ENCODE data around the gene INTS6.
A peak's percentile ranks its signal among the peaks of the same experiment; 100 is the strongest.
"Not testable (repeated sequence)": the region's sequence is repeated elsewhere in the genome, so short reads cannot be mapped to it uniquely, and the experiment has no call there.

The INTS6 gene

DNA sequence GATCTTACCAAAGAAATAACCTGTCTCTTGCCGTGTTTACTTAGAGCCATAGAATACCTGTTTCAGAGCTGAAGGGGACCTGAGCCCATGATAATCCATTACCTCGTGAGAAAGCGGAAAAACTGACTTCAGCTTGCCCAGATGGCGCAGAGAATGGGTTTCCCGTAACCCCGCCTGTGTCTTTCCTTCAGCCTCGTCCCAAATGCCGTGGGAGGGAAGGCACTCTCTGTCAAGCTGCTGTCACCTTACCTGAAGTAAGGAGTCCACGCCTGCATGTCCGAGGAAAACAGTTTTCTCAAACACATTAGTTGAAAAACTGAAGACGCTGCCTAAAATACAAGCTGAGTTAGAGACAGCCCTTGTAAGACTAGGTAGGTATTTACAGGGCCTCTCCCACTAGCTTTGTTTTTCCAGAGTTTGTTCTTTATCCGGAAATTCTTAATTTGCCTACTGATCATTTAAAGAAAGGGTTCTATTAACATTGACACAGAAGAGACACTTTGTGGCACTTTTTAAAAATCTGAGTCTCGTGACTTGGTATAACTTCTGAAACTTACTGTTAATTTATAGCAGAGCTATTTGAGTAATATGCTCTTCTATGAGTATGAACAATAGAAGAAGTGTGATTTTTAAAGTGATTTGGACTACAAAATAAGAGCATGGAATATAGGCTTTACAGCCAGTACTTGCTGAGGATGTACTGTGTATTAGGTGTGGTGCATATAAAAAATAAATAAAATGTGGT is 1.3 kb upstream of the INTS6 start:
- DNase-seq, result peak; percentile 44

DNA sequence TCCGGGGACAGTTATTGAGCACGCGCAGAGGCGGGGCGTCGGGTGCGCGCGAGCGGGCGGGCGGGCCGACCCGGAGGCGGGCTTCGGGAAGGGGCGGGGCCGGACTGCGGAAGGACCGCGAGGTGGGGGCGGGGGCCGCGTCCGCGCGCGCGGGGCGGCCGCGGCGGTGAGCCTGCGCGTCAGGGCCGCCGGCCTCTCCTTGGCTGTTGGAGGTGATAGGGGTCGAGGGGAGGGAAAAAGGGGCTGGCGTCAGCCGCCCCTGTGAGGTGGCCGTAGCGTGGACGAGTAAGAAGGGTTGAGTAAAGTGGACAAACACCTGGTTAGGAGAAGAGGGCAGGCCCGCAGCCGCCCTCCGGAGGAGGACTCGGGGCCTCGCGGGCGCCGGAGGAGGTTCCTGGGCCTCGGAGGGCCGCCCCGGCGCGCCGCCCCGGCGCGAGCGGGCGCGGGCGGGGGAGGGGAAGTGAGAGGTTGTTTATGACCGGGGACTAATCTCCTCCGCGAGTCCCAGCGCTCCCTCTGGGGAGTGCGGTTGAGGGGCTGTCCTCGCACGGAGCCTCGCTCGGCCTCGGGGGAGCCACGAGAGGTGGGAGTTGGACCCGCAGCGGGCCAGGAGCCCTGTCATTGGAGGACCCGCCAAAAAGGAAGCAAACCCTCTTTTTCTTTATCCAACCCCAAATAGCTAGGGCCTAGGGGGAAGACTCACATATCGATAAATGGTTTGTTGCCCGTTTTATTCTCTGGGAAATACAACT is 547 bp upstream of the INTS6 start:
- no peak for DNase-seq

GRCh38 chr13:51451467-51452360 is 1.1 kb downstream of the INTS6 start:
- DNase-seq, result peak; percentile 89

DNA sequence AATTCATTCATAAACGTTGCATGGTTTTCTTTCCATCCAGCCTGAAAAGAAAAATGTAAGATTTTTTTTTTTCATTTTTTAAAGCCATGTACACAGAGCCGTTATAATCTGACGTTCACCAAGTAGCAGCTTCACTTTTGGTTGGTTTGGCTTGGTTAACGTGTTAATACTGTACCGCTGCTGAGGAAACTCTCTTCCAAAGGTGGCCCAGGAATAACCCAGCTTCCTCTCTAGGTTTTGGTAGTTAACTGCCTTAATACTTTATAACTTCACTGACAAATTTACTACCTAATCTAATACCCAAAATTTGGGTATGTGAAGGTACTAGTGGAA is 1.7 kb downstream of the INTS6 start:
- no peak for DNase-seq

DNA sequence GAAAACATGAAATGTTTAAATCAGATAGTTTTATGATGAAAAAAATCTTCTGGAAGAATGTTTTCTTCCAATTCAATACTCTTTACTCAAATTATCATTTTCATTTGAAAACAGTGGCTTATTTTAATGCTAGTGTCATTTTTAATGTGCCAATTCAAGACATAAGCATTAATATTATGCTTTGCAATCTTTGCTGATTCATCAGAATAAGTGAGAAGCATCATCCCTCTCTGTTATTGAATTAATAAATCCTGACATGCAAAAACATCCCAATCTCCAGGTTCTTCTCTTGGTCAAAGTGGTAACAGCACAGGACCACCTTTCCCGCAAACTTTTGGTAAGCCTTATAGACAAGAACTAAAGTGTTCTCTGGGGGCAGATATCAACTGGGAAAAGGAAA is 3.8 kb downstream of the INTS6 start:
- no peak for DNase-seq

DNA sequence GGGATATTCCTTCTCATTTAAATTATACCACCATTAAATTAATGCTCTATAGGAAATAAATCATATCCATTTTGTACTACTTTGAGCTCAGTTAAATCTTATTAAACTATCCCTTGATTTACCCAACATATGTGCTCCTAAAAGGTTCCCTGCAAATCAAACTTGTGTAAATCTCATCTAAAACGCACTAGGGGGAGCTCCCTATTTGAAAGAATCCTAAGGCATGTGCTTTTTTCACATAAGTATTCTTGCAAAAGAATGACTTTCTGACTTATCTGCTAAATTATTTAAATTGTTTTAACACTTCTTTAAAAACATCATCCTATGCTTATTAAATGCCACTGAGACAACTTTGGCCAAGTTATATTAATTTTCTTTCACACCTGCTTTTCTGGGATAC is 7.9 kb downstream of the INTS6 start:
- no peak for DNase-seq

GRCh38 chr13:51440381-51440780 is 12.5 kb downstream of the INTS6 start:
- no peak for DNase-seq

DNA sequence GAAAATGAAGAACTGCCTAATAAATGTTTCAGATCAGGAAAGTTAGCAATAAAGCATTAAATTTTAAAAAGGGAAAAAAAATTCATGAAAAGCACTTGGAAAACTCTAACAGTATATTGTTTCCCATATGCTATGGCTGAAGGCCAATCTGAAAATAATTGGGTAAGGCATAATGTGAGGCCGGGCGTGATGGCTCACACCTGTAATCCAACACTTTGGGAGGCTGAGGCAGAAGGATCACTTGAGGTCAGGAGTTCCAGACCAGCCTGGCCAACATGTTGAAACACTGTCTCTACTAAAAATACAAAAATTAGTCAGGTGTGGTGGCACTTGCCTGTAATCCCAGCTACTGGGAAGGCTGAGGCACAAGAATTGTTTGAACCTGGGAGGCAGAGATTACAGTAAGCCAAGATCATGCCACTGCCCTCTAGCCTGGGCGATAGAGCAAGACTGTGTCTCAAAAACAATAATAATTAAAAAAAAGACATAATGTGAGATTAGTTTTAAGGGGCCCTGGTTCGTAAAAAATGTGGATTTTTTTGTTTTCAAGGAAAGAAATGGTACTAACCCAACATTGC is 15.2 kb downstream of the INTS6 start:
- DNase-seq, result no peak

GRCh38 chr13:51435002-51435578 is 17.7 kb downstream of the INTS6 start:
- no peak for DNase-seq

DNA sequence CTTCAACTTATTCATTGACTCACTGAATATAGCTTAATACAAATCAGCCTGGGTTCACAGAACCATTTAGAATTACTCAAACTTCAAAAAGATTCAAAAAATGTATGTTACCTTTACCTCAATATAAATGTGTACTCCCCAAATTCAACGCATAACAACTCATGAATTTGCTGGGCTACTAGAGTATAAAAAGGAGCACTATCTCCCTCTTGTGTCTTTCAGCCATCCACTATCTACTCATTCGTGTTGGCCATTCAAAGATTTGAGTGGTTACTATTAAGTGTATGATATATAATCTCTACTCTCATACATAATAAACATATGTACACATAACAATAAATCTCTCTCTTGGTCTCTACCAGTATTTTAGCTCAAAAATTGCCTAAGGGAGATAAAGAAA is 20.3 kb downstream of the INTS6 start:
- DNase-seq, result no peak

GRCh38 chr13:51426982-51427381 is 25.9 kb downstream of the INTS6 start:
- no peak for DNase-seq

- no peak for DNase-seq
Measured at GRCh38 chr13:51425410-51426042, 27.3 kb downstream of the INTS6 start.

GRCh38 chr13:51423766-51424165 is 29.1 kb downstream of the INTS6 start:
- no peak for DNase-seq

DNA sequence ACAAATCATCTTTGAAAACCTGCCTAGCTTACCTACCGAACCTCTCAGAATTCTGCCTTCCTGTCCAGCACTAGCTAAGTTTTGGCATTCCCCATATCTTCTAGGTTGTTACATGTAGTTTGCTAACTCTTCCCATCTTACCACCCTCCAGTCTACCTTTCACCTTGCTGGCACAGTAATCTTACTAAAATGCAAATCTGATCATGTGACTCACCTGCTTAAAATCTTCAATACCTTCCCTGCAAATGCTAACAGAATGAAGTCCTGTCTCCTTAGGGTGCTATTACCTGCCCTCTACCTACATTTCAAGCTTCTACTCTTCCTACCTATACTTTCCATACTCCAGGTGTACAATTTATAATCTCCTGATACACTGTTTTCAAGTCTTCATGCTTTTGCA is 30.4 kb downstream of the INTS6 start:
- no peak for DNase-seq

DNA sequence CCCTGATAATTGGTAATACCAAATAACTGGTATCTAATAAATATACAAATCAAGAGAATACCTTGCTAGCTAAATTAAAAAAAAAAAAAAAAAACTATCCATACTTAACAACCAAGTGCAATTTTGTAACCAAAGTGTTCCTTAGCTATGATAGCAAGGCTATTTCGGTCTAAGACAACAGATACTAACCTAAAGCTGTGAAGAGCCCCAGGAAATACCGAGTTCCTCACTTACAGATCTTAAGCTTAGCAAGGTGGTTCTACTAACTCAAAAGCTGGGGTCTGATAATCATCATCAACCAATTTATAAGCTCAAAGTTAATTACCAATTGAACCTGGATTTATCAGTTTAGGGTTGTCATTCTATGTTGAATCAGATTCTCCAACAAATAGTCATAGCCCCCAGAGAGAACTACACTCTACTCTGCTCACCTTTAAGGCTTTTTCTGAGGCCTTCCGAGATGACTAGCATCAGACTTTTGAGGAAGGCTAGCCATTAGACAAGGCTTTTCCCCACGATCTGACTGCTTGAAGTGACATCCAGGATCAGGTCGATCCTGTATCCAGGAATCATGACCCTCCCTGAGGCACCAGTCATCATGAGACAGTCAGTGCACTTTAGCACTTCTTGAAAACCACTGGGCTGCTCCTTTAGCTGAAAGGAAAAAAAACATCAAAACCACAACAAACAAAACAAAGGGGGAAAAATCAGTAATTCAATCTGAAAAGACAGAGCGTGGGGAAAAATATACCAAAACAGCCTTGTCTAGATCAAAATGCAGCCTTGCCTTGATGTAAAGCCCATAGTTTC is 31.9 kb downstream of the INTS6 start:
- DNase-seq, result no peak

DNA sequence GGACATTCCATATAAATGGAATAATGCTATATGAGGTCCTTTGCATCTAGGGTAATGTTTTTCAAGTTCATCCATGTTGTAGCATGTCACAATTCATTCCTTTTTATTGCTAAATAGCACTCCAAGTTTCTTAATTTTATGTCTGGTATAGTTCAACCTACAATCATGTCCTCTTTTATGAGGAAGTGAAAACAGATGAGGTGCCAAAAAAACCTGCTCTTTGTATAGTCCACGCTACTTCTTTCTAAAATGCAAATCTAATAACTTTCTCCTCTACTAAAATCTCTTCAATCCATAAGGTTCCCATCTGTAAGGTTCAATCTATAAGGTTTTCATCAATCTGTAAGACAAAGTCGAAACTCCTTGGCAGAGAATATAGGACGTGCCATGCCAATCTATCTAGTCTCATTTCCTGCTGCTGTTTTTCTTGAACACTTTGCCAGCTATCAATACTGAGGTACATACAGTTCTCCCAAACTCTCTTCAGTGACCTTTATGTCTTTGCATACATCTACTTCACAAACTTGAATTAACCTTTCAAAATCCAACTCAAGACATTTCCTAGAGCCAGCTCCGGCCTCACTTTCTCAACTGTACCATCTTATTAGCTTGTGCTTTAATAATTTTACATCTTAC is 33.7 kb downstream of the INTS6 start:
- no peak for DNase-seq

- no peak for DNase-seq
Measured at GRCh38 chr13:51417716-51418115, 35.1 kb downstream of the INTS6 start.

DNA sequence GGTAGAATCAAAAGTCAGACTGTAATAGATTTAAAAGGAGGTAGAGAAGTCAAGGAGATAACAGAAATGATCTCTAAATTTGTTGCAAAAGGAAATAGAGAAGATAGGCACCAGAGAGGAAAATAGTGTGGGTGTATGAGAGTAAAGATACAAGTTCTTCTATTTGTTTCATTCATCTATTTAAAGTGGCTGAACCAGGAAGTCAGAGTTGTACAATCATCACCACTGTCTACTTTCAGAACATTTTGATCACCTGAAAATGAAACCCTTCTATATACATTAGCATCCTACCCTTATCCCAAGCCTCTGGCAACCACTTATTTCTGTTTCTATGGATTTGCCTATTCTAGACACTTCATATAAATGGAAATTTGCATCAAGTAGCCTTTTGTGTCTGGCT is 36.7 kb downstream of the INTS6 start:
- DNase-seq, result no peak

DNA sequence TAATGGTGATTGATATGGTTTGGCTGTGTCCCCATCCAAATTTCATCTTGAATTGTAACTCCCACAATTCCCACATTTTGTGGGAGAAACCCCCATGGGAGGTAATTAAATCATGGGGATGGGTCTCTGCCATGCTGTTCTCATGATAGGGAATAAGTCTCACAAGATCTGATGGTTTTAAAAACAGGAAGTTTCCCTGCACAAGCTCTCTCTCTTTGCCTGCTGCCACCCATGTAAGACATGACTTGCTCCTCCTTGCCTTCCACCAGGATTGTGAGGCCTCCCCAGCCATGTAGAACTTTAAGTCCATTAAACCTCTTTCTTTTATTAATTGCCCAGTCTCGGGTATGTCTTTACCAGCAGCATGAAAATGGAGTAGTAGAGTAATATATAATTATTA is 37.5 kb downstream of the INTS6 start:
- not testable (repeated sequence) for DNase-seq

- DNase-seq, result no peak
Measured at GRCh38 chr13:51412431-51412830, 40.4 kb downstream of the INTS6 start.

DNA sequence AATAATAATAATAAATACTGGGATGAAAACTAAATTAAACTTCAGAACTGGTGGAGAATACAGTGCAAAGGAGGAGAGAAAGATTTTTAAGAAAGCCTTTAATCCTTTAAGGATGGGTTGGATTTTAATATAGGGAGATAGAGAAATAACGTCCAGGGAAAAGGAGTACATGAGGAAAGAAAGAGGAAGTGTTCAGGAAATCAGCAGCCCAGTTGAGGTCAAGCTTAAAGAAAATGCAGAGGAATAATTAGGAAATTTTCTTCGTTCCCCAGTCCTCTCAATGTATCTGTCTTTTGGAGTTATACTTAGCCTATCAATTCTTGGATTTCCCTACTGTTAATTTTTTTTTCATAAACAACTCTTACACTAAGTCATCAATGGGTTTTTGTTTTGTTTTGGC is 47.7 kb downstream of the INTS6 start:
- DNase-seq, result no peak

All from left hindlimb (tissue), 1 donor.